ENCODE data around the gene CAPNS2. TPM values are rescaled to one million over a fixed set of nuclear protein-coding genes. Genes with fewer than 3 reads are reported as not detected.

The CAPNS2 gene
- total RNA-seq, 1 experiment from 2014 or later, result 0.28 TPM

GRCh38 chr16:55562936-55563335 lies 3.5 kb upstream of the CAPNS2 start:
- H3K4me1 Mint-ChIP-seq, result no peaks in the 10 kb centered on the region
- CTCF ChIA-PET, result no interaction called here
- DNase-seq (ENCODE audit: low spot score) (no peak), ATAC-seq (no peak)
- H3K36me3 Mint-ChIP-seq, result no peaks in the 10 kb centered on the region
- POLR2A ChIA-PET, result no interaction called here
- no peak overlapping the region for H3K4me3 Mint-ChIP-seq
- H3K9me3 Mint-ChIP-seq, result no peaks in the 10 kb centered on the region
- no peaks in the 10 kb centered on the region for H3K27me3 Mint-ChIP-seq (ENCODE audit: low read depth)
- TF ChIP-seq ZNF263 (CRISPR knock-in tag; IDR thresholded peaks at IDR 0.05; ENCODE audit: low read depth) (no peak), CDX4 (CRISPR knock-in tag; IDR thresholded peaks at IDR 0.05; ENCODE audit: borderline replicate concordance) (no peak), NFYB (CRISPR knock-in tag; conservative IDR thresholded peaks at IDR 0.05; ENCODE audit: low read depth) (no peak), ESRRA (CRISPR knock-in tag; IDR thresholded peaks at IDR 0.05; ENCODE audit: borderline replicate concordance) (no peak), TEAD1 (CRISPR knock-in tag; IDR thresholded peaks at IDR 0.05) (no peak), PRRX2 (CRISPR knock-in tag; IDR thresholded peaks at IDR 0.05) (no peak), ZNF396 (CRISPR knock-in tag; IDR thresholded peaks at IDR 0.05; ENCODE audit: borderline replicate concordance) (no peak), PREB (CRISPR knock-in tag; IDR thresholded peaks at IDR 0.05; ENCODE audit: borderline replicate concordance) (no peak), HMGXB4 (CRISPR knock-in tag; IDR thresholded peaks at IDR 0.05) (no peak), GABPB1 (CRISPR knock-in tag; IDR thresholded peaks at IDR 0.05) (no peak), STAT6 (CRISPR knock-in tag; conservative IDR thresholded peaks at IDR 0.05; ENCODE audit: low read depth) (no peak), SP1 (CRISPR knock-in tag; conservative IDR thresholded peaks at IDR 0.05) (no peak), RORB (CRISPR knock-in tag; IDR thresholded peaks at IDR 0.05) (no peak), TCF7 (CRISPR knock-in tag; IDR thresholded peaks at IDR 0.05; ENCODE audit: low read depth) (no peak), IRF2 (CRISPR knock-in tag; IDR thresholded peaks at IDR 0.05; ENCODE audit: borderline replicate concordance, low read depth) (no peak), FOXK1 (CRISPR knock-in tag; IDR thresholded peaks at IDR 0.05) (no peak), FOXP1 (CRISPR knock-in tag; IDR thresholded peaks at IDR 0.05; ENCODE audit: borderline replicate concordance) (no peak)
- H3K27ac Mint-ChIP-seq, result no peak overlapping the region

GRCh38 chr16:55563797-55564196 lies 2.7 kb upstream of the CAPNS2 start:
- no peak for DNase-seq (ENCODE audit: low spot score)
- Mint-ChIP-seq H3K27me3 (ENCODE audit: low read depth) (no peaks in the 10 kb centered on the region), H3K4me1 (no peaks in the 10 kb centered on the region), H3K36me3 (no peaks in the 10 kb centered on the region), H3K27ac (no peak overlapping the region), H3K9me3 (no peaks in the 10 kb centered on the region), H3K4me3 (no peak overlapping the region)
- no peak for ATAC-seq
- ChIA-PET POLR2A (no interaction called here), CTCF (no interaction called here)
- TF ChIP-seq ZSCAN18 (CRISPR knock-in tag; IDR thresholded peaks at IDR 0.05) (no peak), E2F4 (CRISPR knock-in tag; IDR thresholded peaks at IDR 0.05; ENCODE audit: borderline replicate concordance, low read depth) (no peak), RELA (CRISPR knock-in tag; IDR thresholded peaks at IDR 0.05; ENCODE audit: borderline replicate concordance) (no peak), ZNF317 (CRISPR knock-in tag; IDR thresholded peaks at IDR 0.05; ENCODE audit: borderline replicate concordance, low read depth) (no peak), KAT7 (CRISPR knock-in tag; IDR thresholded peaks at IDR 0.05; ENCODE audit: borderline replicate concordance) (no peak), USF2 (CRISPR knock-in tag; IDR thresholded peaks at IDR 0.05) (no peak), OVOL2 (CRISPR knock-in tag; IDR thresholded peaks at IDR 0.05; ENCODE audit: borderline replicate concordance) (no peak), TEAD4 (CRISPR knock-in tag; IDR thresholded peaks at IDR 0.05) (no peak), ETV6 (CRISPR knock-in tag; IDR thresholded peaks at IDR 0.05) (no peak)

All from WTC11 (cell line).